Panc1 (cell line): ENCODE data around the gene SNRK.

Experiments
- CTCF ChIP-seq: fragments of 450-650 bp; IDR thresholded peaks from 2 replicates; pipeline ENCODE4 v1.5.1; 2017; ENCODE audit warnings: mild to moderate bottlenecking
- REST ChIP-seq, 2 experiments: IDR thresholded peaks; 2 replicates each; pipeline ENCODE4 v1.6.1; 2011 to 2012; ENCODE audit warnings: low read depth in 2 of 2, control low read depth in 1 of 2, low read length in 1 of 2, mild to moderate bottlenecking in 1 of 2, moderate library complexity in 1 of 2; ENCODE audit not compliant: insufficient read depth in 1 of 2

DNA sequence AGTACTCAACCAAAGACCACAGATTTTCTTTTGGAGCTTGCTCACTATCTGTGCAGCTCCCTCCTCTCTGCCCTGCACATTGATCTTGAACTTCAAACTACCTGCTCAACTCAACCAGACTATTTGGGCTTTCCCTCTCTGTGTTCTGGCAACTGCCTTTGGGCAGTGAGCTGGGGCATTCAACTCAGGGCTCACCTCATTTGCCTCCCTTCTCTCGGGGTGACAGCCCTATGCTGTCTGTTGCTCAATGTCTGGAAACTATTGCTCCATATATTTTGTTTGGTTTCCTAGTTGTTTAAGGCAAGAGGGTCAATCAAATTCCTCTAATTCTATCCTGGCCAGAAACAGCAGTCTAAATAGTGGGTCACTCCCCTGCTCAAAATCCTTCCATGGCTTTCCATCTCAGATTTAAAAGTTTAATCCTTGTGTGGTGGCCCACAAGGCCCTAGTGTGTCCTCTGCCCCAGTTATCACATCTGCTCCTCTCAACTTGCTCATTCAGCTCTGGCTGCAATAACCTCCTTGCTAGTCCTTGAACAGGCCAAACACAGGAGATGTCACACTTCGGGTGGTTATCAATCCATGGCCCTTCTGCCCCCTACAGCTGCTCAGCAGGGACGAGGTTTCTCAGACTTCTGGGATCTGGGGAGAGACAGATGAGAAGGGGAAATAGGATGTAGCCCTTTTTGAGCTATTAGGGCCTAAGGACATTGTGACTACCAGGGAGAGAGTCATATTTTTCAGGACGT, 67.8 kb downstream of the SNRK start:
- TF ChIP-seq CTCF: no peak
- TF ChIP-seq REST (IDR thresholded peaks at IDR 0.05; ENCODE audit: insufficient read depth in 1 of 2, low read depth in 2 of 2, low read length in 1 of 2): no peak
